Astrocyte of the spinal cord (primary cell): ENCODE results near the gene NRAP.
A peak's percentile ranks its signal among the peaks of the same experiment; 100 is the strongest.

ENCODE experiments used
- DNase-seq: peaks from one replicate; pipeline ENCODE4 v3.0.0; 2011; ENCODE audit warnings: low read depth, low spot score
- H3K4me3 ChIP-seq: 2 replicates; pipeline ENCODE4 v1.5.1; 2011; ENCODE audit warnings: low read depth, mild to moderate bottlenecking, low read length, moderate library complexity
- in situ Hi-C: cut with HindIII; loops from 2 replicates; pipeline ENCODE4 v1.10.0; 2017; ENCODE audit warnings: low sequenced_read_pairs
- TF ChIP-seq, protein P1 (sequence below): IDR thresholded peaks from 2 replicates; pipeline ENCODE4 v1.5.1; 2012; ENCODE audit warnings: low read depth, mild to moderate bottlenecking, low read length, inconsistent platforms

NRAP gene

GRCh38 chr10:113708640-113709039, 44.8 kb upstream of the NRAP start:
- TF ChIP-seq, protein P1, sequence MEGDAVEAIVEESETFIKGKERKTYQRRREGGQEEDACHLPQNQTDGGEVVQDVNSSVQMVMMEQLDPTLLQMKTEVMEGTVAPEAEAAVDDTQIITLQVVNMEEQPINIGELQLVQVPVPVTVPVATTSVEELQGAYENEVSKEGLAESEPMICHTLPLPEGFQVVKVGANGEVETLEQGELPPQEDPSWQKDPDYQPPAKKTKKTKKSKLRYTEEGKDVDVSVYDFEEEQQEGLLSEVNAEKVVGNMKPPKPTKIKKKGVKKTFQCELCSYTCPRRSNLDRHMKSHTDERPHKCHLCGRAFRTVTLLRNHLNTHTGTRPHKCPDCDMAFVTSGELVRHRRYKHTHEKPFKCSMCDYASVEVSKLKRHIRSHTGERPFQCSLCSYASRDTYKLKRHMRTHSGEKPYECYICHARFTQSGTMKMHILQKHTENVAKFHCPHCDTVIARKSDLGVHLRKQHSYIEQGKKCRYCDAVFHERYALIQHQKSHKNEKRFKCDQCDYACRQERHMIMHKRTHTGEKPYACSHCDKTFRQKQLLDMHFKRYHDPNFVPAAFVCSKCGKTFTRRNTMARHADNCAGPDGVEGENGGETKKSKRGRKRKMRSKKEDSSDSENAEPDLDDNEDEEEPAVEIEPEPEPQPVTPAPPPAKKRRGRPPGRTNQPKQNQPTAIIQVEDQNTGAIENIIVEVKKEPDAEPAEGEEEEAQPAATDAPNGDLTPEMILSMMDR, result no peak
- in situ Hi-C loops, result no loop called here
- H3K4me3 ChIP-seq, result no peak overlapping the region
- DNase-seq, result no peak

DNA sequence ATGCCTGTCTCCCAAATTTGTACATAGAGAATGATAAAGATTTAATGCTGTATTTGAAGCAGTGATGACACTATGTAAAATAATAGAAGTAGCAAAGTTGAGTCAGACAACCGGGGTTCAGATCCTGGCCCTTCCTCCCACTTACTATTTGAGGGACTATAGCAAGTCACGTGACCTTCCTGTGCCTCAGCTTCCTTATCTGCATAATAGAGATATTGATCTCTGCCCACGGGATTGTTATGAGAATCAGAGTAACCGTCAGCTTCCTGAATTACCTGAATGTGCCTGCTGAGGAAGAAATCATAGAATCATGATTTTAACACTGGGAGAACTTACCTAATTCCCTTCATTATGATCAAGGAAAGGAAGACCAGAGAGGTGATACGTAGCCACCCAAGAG, 42.8 kb upstream of the NRAP start:
- in situ Hi-C loops, result no loop called here
- no peak overlapping the region for H3K4me3 ChIP-seq
- no peak for DNase-seq
- TF ChIP-seq, protein P1, result no peak

- TF ChIP-seq, protein P1, result no peak
- no peak overlapping the region for H3K4me3 ChIP-seq
- in situ Hi-C loops, result no loop called here
- DNase-seq, result no peak
Observed at GRCh38 chr10:113705344-113705652, 41.5 kb upstream of the NRAP start.

DNA sequence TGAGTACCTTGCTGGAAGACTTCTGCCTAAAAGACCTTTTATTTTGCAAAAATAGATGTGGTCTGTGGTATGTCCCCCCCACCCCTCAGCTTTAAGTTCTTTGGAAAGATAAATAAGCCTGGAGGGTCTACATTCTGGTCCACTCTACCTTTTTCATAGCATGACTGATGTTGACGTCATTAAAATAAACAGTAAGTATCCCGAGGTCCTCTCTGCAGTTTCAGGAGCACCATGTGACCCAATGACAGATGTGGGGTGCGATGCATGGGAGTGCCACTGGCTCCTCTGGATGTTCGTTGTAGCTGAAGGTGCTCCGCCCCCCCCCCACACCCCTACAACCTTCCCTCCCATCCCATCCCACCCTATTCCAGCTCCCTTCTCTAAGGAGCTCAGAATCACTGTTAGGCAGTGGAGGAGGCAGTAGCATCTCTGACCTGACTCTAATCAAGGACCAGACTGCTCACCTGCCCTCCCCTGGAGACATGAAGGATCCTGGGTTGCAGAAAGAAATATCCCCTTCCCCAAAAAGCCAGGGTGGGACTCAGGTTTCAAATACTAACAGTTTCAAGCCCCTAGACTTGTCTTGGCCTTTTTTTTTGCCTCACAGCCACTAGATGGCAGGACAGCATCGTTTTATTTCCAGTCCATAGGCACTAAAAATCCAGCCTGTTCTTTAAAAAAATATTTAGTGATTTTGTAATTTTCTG, 40.9 kb upstream of the NRAP start:
- in situ Hi-C loops, result no loop called here
- TF ChIP-seq, protein P1, result peak; percentile 73
- peak; percentile 59 for DNase-seq
- no peak overlapping the region for H3K4me3 ChIP-seq

- no peak overlapping the region for H3K4me3 ChIP-seq
- in situ Hi-C loops, result no loop called here
- no peak for DNase-seq
- TF ChIP-seq, protein P1, result no peak
Observed at GRCh38 chr10:113697595-113697994, 33.8 kb upstream of the NRAP start.

- TF ChIP-seq, protein P1, result no peak
- in situ Hi-C loops, result no loop called here
- H3K4me3 ChIP-seq, result no peak overlapping the region
- no peak for DNase-seq
Observed at GRCh38 chr10:113695691-113696090, 31.9 kb upstream of the NRAP start.
